Measurements from ENCODE around the gene FAM135A. TPM values are rescaled to one million over a fixed set of nuclear protein-coding genes. Genes with fewer than 3 reads are reported as not detected.

The FAM135A gene
- total and polyA plus RNA-seq, 2 donors (not counting 1 experiment from before 2014, with no cell fraction given) = 3.9 to 30.6 TPM

- no peak overlapping the region for H3K4me3 Mint-ChIP-seq
- Histone ChIP-seq H3K27ac (ENCODE audit: low read length in 2 of 2) (no peak overlapping the region), H3K27me3 (replicated peaks in 1 of 4; ENCODE audit: control extremely low read depth in 1 of 4, control insufficient read depth in 3 of 4, insufficient read depth in 4 of 4, low read length in 3 of 4) (peaks cover 0 to 6% (median 2%) of the 10 kb centered on the region in 4 experiments), H4K20me1 (ENCODE audit: control insufficient read depth, insufficient read depth, low read length, poor library complexity, severe bottlenecking) (no peaks in the 10 kb centered on the region), H3K4me1 (ENCODE audit: control insufficient read depth in 2 of 2, insufficient read depth in 2 of 2, low read length in 2 of 2) (no peaks in the 10 kb centered on the region), H3K79me2 (ENCODE audit: control insufficient read depth, insufficient read depth, low read length) (no peaks in the 10 kb centered on the region), H3K36me3 (replicated peaks in 1 of 2; ENCODE audit: control extremely low read depth in 1 of 2, control insufficient read depth in 1 of 2, extremely low read depth in 1 of 2, insufficient read depth in 2 of 2, low read length in 1 of 2) (no peaks in the 10 kb centered on the region), H2AFZ (ENCODE audit: insufficient read depth, low read depth, low read length, poor library complexity, severe bottlenecking) (no peak overlapping the region), H3K4me3 (ENCODE audit: control extremely low read depth in 1 of 5, extremely low read depth in 1 of 5, insufficient read depth in 1 of 5, low read depth in 2 of 5, low read length in 4 of 5) (no peak overlapping the region), H3K4me2 (replicated peaks; ENCODE audit: low read depth, low read length, poor library complexity, severe bottlenecking) (no peak overlapping the region), H3K9me3 (ENCODE audit: control extremely low read depth in 1 of 3, control insufficient read depth in 2 of 3, insufficient read depth in 1 of 3, low read length in 2 of 3) (no peaks in the 10 kb centered on the region), H3K9ac (ENCODE audit: low read length) (no peak overlapping the region)
- WGBS (ENCODE audit: insufficient coverage) = 99% methylated on average over 7 of the region's 11 CpGs
- H3K9me3 Mint-ChIP-seq (ENCODE audit: insufficient read depth) = no peaks in the 10 kb centered on the region
- H3K4me1 Mint-ChIP-seq = no peaks in the 10 kb centered on the region
- TF ChIP-seq, protein P1, sequence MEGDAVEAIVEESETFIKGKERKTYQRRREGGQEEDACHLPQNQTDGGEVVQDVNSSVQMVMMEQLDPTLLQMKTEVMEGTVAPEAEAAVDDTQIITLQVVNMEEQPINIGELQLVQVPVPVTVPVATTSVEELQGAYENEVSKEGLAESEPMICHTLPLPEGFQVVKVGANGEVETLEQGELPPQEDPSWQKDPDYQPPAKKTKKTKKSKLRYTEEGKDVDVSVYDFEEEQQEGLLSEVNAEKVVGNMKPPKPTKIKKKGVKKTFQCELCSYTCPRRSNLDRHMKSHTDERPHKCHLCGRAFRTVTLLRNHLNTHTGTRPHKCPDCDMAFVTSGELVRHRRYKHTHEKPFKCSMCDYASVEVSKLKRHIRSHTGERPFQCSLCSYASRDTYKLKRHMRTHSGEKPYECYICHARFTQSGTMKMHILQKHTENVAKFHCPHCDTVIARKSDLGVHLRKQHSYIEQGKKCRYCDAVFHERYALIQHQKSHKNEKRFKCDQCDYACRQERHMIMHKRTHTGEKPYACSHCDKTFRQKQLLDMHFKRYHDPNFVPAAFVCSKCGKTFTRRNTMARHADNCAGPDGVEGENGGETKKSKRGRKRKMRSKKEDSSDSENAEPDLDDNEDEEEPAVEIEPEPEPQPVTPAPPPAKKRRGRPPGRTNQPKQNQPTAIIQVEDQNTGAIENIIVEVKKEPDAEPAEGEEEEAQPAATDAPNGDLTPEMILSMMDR (IDR thresholded peaks at IDR 0.05) = no peak
- no peak for TF ChIP-seq EZH2 (IDR thresholded peaks at IDR 0.05; ENCODE audit: borderline replicate concordance, insufficient read depth, low read depth, low read length, poor library complexity, severe bottlenecking)
- no peak overlapping the region for H3K27ac Mint-ChIP-seq
- ChIA-PET POLR2A (no interaction called here), CTCF (interaction anchor here (1.8 kb wide), 1 partner anchor 9 kb away, joined by 6 read pairs; no protein-coding TSS in a partner anchor)
- ATAC-seq (ENCODE audit: low read depth) (no peak), DNase-seq (no peak)
- intact Hi-C loops (cut with micrococcal nuclease) = no loop called here
- peaks cover 2% of the 10 kb centered on the region for H3K27me3 Mint-ChIP-seq
Measured at GRCh38 chr6:70380771-70381416, 32.4 kb upstream of the FAM135A start.

- no peaks in the 10 kb centered on the region for H3K79me2 ChIP-seq (ENCODE audit: control insufficient read depth, insufficient read depth, low read length)
- H4K20me1 ChIP-seq (ENCODE audit: control insufficient read depth, insufficient read depth, low read length, poor library complexity, severe bottlenecking) = no peaks in the 10 kb centered on the region
- H3K4me1 ChIP-seq (ENCODE audit: control insufficient read depth in 2 of 2, insufficient read depth in 2 of 2, low read length in 2 of 2) = no peaks in the 10 kb centered on the region
- no peak overlapping the region for H3K4me2 ChIP-seq (replicated peaks; ENCODE audit: low read depth, low read length, poor library complexity, severe bottlenecking)
- H3K9me3 Mint-ChIP-seq (ENCODE audit: insufficient read depth) = no peaks in the 10 kb centered on the region
- H3K27me3 ChIP-seq (replicated peaks in 1 of 4; ENCODE audit: control extremely low read depth in 1 of 4, control insufficient read depth in 3 of 4, insufficient read depth in 4 of 4, low read length in 3 of 4) = peaks cover 0 to 5% (median 2%) of the 10 kb centered on the region in 4 experiments
- no peak overlapping the region for H3K27ac Mint-ChIP-seq
- no peak overlapping the region for H3K27ac ChIP-seq (ENCODE audit: low read length in 2 of 2)
- 93% methylated on average over 3 of the region's 5 CpGs for WGBS (ENCODE audit: insufficient coverage)
- no peak overlapping the region for H2AFZ ChIP-seq (ENCODE audit: insufficient read depth, low read depth, low read length, poor library complexity, severe bottlenecking)
- TF ChIP-seq, protein P1 (IDR thresholded peaks at IDR 0.05) = no peak
- no peak for TF ChIP-seq EZH2 (IDR thresholded peaks at IDR 0.05; ENCODE audit: borderline replicate concordance, insufficient read depth, low read depth, low read length, poor library complexity, severe bottlenecking)
- DNase-seq (no peak), ATAC-seq (ENCODE audit: low read depth) (no peak)
- H3K4me1 Mint-ChIP-seq = no peaks in the 10 kb centered on the region
- H3K27me3 Mint-ChIP-seq = no peaks in the 10 kb centered on the region
- no peak overlapping the region for H3K9ac ChIP-seq (ENCODE audit: low read length)
- H3K9me3 ChIP-seq (ENCODE audit: control extremely low read depth in 1 of 3, control insufficient read depth in 2 of 3, insufficient read depth in 1 of 3, low read length in 2 of 3) = no peaks in the 10 kb centered on the region
- no peaks in the 10 kb centered on the region for H3K36me3 ChIP-seq (replicated peaks in 1 of 2; ENCODE audit: control extremely low read depth in 1 of 2, control insufficient read depth in 1 of 2, extremely low read depth in 1 of 2, insufficient read depth in 2 of 2, low read length in 1 of 2)
- CTCF ChIA-PET = no interaction called here
- no peak overlapping the region for H3K4me3 ChIP-seq (ENCODE audit: control extremely low read depth in 1 of 5, extremely low read depth in 1 of 5, insufficient read depth in 1 of 5, low read depth in 2 of 5, low read length in 4 of 5)
- no peak overlapping the region for H3K4me3 Mint-ChIP-seq
- intact Hi-C loops (cut with micrococcal nuclease) = no loop called here
- POLR2A ChIA-PET = no interaction called here
Measured at GRCh38 chr6:70381417-70381782, 31.9 kb upstream of the FAM135A start.

Data from B cell (primary cell).